H1 (cell line): ENCODE data around the gene ASTN2. TPM values are rescaled to one million over a fixed set of nuclear protein-coding genes. Genes with fewer than 3 reads are reported as not detected.

Experiments used
- CTCF ChIA-PET: fragments of 300-600 bp; sonication (Branson Sonifier 250); formaldehyde crosslinking; loops from one replicate; lab custom pipeline; 2021; ENCODE audit not compliant: partially characterized antibody; lab: Charles Lee
- POLR2A ChIA-PET: fragments of 300-600 bp; sonication (Branson Sonifier 250); formaldehyde crosslinking; loops from one replicate; lab custom pipeline; 2021; ENCODE audit warnings: inconsistent platforms; ENCODE audit not compliant: partially characterized antibody; lab: Charles Lee
- DNase-seq, 2 experiments: peaks; one replicate each; pipeline versions ENCODE4 v3.0.0 to v3.0.0-alpha.2; 2010 to 2022; ENCODE audit warnings: low spot score in 2 of 2, low read depth in 1 of 2, mixed read lengths in 1 of 2
- FAIRE-seq: peaks from 2 replicates; lab custom pipeline; 2011; peaks lifted over from hg19 to GRCh38; lab: Jason Lieb, UNC
- H2AFZ ChIP-seq: 2 replicates; pipeline ENCODE4 v1.8.1; 2012; ENCODE audit warnings: low read length, inconsistent platforms
- H2AK5ac ChIP-seq: 2 replicates; pipeline ENCODE4 v1.6.1; 2013; ENCODE audit warnings: low read depth, low read length
- H2BK120ac ChIP-seq: replicated peaks from 2 replicates; pipeline ENCODE3; 2013; ENCODE audit warnings: low read depth, low read length, inconsistent platforms
- H2BK12ac ChIP-seq: 2 replicates; pipeline ENCODE4 v1.6.1; 2013; ENCODE audit warnings: low read depth, low read length
- H2BK15ac ChIP-seq: 2 replicates; pipeline ENCODE4 v1.6.1; 2013; ENCODE audit warnings: low read length
- H2BK20ac ChIP-seq: 2 replicates; pipeline ENCODE4 v1.6.1; 2013; ENCODE audit warnings: low read length
- H2BK5ac ChIP-seq: 2 replicates; pipeline ENCODE4 v1.6.1; 2013; ENCODE audit warnings: low read depth, low read length
- H3K14ac ChIP-seq: 2 replicates; pipeline ENCODE4 v1.6.1; 2013; ENCODE audit warnings: inconsistent platforms; ENCODE audit not compliant: insufficient read length
- H3K18ac ChIP-seq: 2 replicates; pipeline ENCODE4 v1.6.1; 2013; ENCODE audit warnings: low read length; ENCODE audit errors: extremely low read depth
- H3K23ac ChIP-seq: 2 replicates; pipeline ENCODE4 v1.6.1; 2013; ENCODE audit warnings: inconsistent platforms; ENCODE audit not compliant: insufficient read length
- H3K23me2 ChIP-seq: 2 replicates; pipeline ENCODE4 v1.6.1; 2013; ENCODE audit warnings: low read depth, low read length
- H3K27ac ChIP-seq: 2 replicates; pipeline ENCODE4 v1.6.1; 2011; ENCODE audit warnings: low read depth, low read length, inconsistent platforms
- H3K27me3 ChIP-seq, 4 experiments: replicated peaks in 1 of 4; 1 replicate in 1 of 4; 2 replicates in 3 of 4; pipeline versions ENCODE4 v1.6.1 to v1.8.1; 2011 to 2013; ENCODE audit warnings: low read length in 3 of 4, mild to moderate bottlenecking in 3 of 4, inconsistent platforms in 2 of 4, mixed read lengths in 2 of 4, moderate library complexity in 1 of 4; ENCODE audit not compliant: control insufficient read depth in 3 of 4, insufficient read depth in 3 of 4; ENCODE audit errors: extremely low read depth in 1 of 4
- H3K36me3 ChIP-seq, 4 experiments: 2 replicates each; pipeline versions ENCODE4 v1.6.1 to v1.8.1; 2011 to 2013; ENCODE audit warnings: mild to moderate bottlenecking in 4 of 4, low read length in 3 of 4, moderate library complexity in 2 of 4, control low read depth in 1 of 4, inconsistent platforms in 1 of 4; ENCODE audit not compliant: insufficient read depth in 4 of 4, control insufficient read depth in 2 of 4
- H3K4ac ChIP-seq: replicated peaks from 2 replicates; pipeline ENCODE3; 2013; ENCODE audit warnings: low read length, low read depth, mixed read lengths, inconsistent platforms; ENCODE audit not compliant: insufficient read length
- H3K4me1 ChIP-seq, 4 experiments: replicated peaks in 1 of 4; 1 replicate in 1 of 4; 2 replicates in 3 of 4; pipeline versions ENCODE4 v1.6.1 to v1.8.1; 2011 to 2013; ENCODE audit warnings: low read length in 3 of 4, inconsistent platforms in 2 of 4, mixed read lengths in 1 of 4; ENCODE audit not compliant: insufficient read depth in 4 of 4, control insufficient read depth in 3 of 4
- H3K4me2 ChIP-seq, 2 experiments: 2 replicates each; pipeline versions ENCODE4 v1.6.1 to v1.8.1; 2011 to 2013; ENCODE audit warnings: low read depth in 2 of 2, low read length in 2 of 2, control low read depth in 1 of 2, inconsistent platforms in 1 of 2, mild to moderate bottlenecking in 1 of 2; ENCODE audit not compliant: insufficient read depth in 1 of 2
- H3K4me3 ChIP-seq, 4 experiments: fragments of 200-600, 300-600 bp in 1 of 4; sonication (generic), shearing (Covaris generic), sonication (Bioruptor Twin) in 1 of 4; 2 replicates each; pipeline versions ENCODE4 v1.5.1 to v1.8.1; 2011 to 2016; ENCODE audit warnings: low read length in 4 of 4, low read depth in 3 of 4, control low read depth in 2 of 4, inconsistent platforms in 2 of 4, mild to moderate bottlenecking in 2 of 4, mixed read lengths in 1 of 4, moderate library complexity in 1 of 4; ENCODE audit not compliant: insufficient read depth in 2 of 4; ENCODE audit errors: extremely low read depth in 1 of 4
- H3K56ac ChIP-seq: replicated peaks from 2 replicates; pipeline ENCODE3; 2013; ENCODE audit warnings: low read depth, mild to moderate bottlenecking, mixed read lengths, low read length, inconsistent platforms; ENCODE audit not compliant: insufficient read length
- H3K79me1 ChIP-seq: 2 replicates; pipeline ENCODE4 v1.6.1; 2013; ENCODE audit warnings: low read depth, low read length, control low read depth
- H3K79me2 ChIP-seq, 2 experiments: 2 replicates each; pipeline versions ENCODE4 v1.6.1 to v1.8.1; 2012 to 2013; ENCODE audit warnings: low read length in 2 of 2, mild to moderate bottlenecking in 2 of 2, inconsistent platforms in 1 of 2; ENCODE audit not compliant: insufficient read depth in 2 of 2, control insufficient read depth in 1 of 2
- H3K9ac ChIP-seq, 4 experiments: replicated peaks in 1 of 4; 1 replicate in 1 of 4; 2 replicates in 3 of 4; pipeline versions ENCODE4 v1.6.1 to v1.8.1; 2011 to 2013; ENCODE audit warnings: low read depth in 3 of 4, low read length in 3 of 4, control low read depth in 2 of 4, mild to moderate bottlenecking in 2 of 4, moderate library complexity in 2 of 4, inconsistent platforms in 1 of 4; ENCODE audit errors: extremely low read depth in 1 of 4
- H3K9me3 ChIP-seq, 2 experiments: 2 replicates each; pipeline versions ENCODE4 v1.6.1 to v1.8.1; 2012 to 2013; ENCODE audit warnings: mild to moderate bottlenecking in 2 of 2, moderate library complexity in 2 of 2, control low read depth in 1 of 2, inconsistent platforms in 1 of 2, low read depth in 1 of 2, low read length in 1 of 2, mixed read lengths in 1 of 2; ENCODE audit not compliant: insufficient read depth in 2 of 2
- H4K20me1 ChIP-seq, 2 experiments: replicated peaks in 1 of 2; 2 replicates each; pipeline versions ENCODE3 to v1.8.1; 2011 to 2013; ENCODE audit warnings: inconsistent platforms in 2 of 2, low read length in 2 of 2, mild to moderate bottlenecking in 1 of 2; ENCODE audit not compliant: insufficient read depth in 2 of 2, control insufficient read depth in 1 of 2
- H4K5ac ChIP-seq: 2 replicates; pipeline ENCODE4 v1.6.1; 2013; ENCODE audit warnings: low read length, low read depth, mixed read lengths, inconsistent platforms; ENCODE audit not compliant: insufficient read length
- H4K8ac ChIP-seq: 2 replicates; pipeline ENCODE4 v1.8.0; 2013; ENCODE audit warnings: mild to moderate bottlenecking, moderate library complexity, low read length, inconsistent platforms; ENCODE audit not compliant: insufficient read depth; ENCODE audit errors: extremely low read depth
- H4K91ac ChIP-seq: replicated peaks from 2 replicates; pipeline ENCODE3; 2013; ENCODE audit warnings: low read length, mixed read lengths, inconsistent platforms; ENCODE audit not compliant: insufficient read length
- ASH2L ChIP-seq: fragments of 200-600, 300-600 bp; sonication (generic); IDR thresholded peaks from one replicate; pipeline ENCODE4 v1.7.1; 2017; ENCODE audit warnings: low read length
- BACH1 ChIP-seq: IDR thresholded peaks from 2 replicates; pipeline ENCODE4 v1.6.1; 2012; ENCODE audit warnings: low read length, improper control_type of control experiment
- CBX5 ChIP-seq: fragments of 300-800, 300-1000 bp; sonication (generic); IDR thresholded peaks from 2 replicates; pipeline ENCODE4 v1.7.1; 2016; ENCODE audit warnings: antibody characterized with exemption, low read length, low read depth
- CHD1 ChIP-seq: IDR thresholded peaks from 2 replicates; pipeline ENCODE4 v1.6.1; 2012; ENCODE audit warnings: low read depth, low read length, improper control_type of control experiment
- CHD2 ChIP-seq: IDR thresholded peaks from 2 replicates; pipeline ENCODE4 v1.6.1; 2012; ENCODE audit warnings: low read length, improper control_type of control experiment
- HDAC6 ChIP-seq: IDR thresholded peaks from one replicate; pipeline ENCODE4 v1.7.1; 2012; ENCODE audit warnings: low read depth, mild to moderate bottlenecking, inconsistent platforms, low read length, moderate library complexity
- NANOG ChIP-seq: IDR thresholded peaks from 2 replicates; pipeline ENCODE4 v1.6.1; 2011; ENCODE audit warnings: low read length, low read depth, mild to moderate bottlenecking, inconsistent platforms; ENCODE audit not compliant: insufficient read depth, poor library complexity, severe bottlenecking
- NRF1 ChIP-seq: IDR thresholded peaks from 2 replicates; pipeline ENCODE4 v1.6.1; 2011; ENCODE audit warnings: mild to moderate bottlenecking, low read depth, low read length, improper control_type of control experiment
- POLR2AphosphoS5 ChIP-seq: IDR thresholded peaks from 2 replicates; pipeline ENCODE4 v1.6.1; 2011; ENCODE audit warnings: low read depth, low read length
- SAP30 ChIP-seq: fragments of 300-600 bp; sonication (generic); IDR thresholded peaks from 2 replicates; pipeline ENCODE4 v1.7.1; 2012; ENCODE audit warnings: low read length, moderate library complexity, mild to moderate bottlenecking, inconsistent platforms; ENCODE audit not compliant: insufficient read depth, insufficient replicate concordance
- SIX5 ChIP-seq: IDR thresholded peaks from 2 replicates; pipeline ENCODE4 v1.6.1; 2011; ENCODE audit warnings: mild to moderate bottlenecking, low read depth, low read length
- SP2 ChIP-seq: IDR thresholded peaks from 2 replicates; pipeline ENCODE4 v1.6.1; 2012; ENCODE audit warnings: mild to moderate bottlenecking, low read length, inconsistent platforms
- SRF ChIP-seq: IDR thresholded peaks from 2 replicates; pipeline ENCODE4 v1.6.1; 2011; ENCODE audit warnings: mild to moderate bottlenecking, low read depth, low read length, moderate library complexity
- TAF1 ChIP-seq: IDR thresholded peaks from 2 replicates; pipeline ENCODE4 v1.6.1; 2011; ENCODE audit warnings: mild to moderate bottlenecking, low read depth, low read length
- YY1 ChIP-seq: IDR thresholded peaks from 2 replicates; pipeline ENCODE4 v1.6.1; 2011; ENCODE audit warnings: low read depth, mild to moderate bottlenecking, low read length
- WGBS, 2 experiments: shearing (Covaris generic) in 1 of 2; methylation state at CpG; one replicate each; pipeline versions ENCODE4 v1.1.6 to v1.1.7; 2013 to 2015; ENCODE audit warnings: low lambda C conversion rate in 2 of 2, mixed read lengths in 2 of 2, inconsistent platforms in 1 of 2, low coverage in 1 of 2, missing lambda C conversion rate in 1 of 2; ENCODE audit not compliant: insufficient replicate concordance in 2 of 2, insufficient coverage in 1 of 2, insufficient read length in 1 of 2; ENCODE audit errors: extremely low coverage in 1 of 2, missing lambda C conversion rate in 1 of 2; 5-methylcytosine and 5-hydroxymethylcytosine counted together
- polyA plus RNA-seq, 7 experiments: library from polyadenylated mRNA; depleted of rRNA in 3 of 7; stranded (reverse) in 5 of 7; unstranded in 2 of 7; fragments of >200 nt in 5 of 7; fragments of 200-250 nt in 2 of 7; gene quantifications; 1 replicate in 5 of 7; 2 replicates in 1 of 7; 4 replicates in 1 of 7; pipeline versions ENCODE4 v1.2.1 to v1.2.3, GENCODE V29; 2011 to 2013; ENCODE audit warnings: missing spikeins in 2 of 7, mixed read lengths in 2 of 7
- total RNA-seq: library from RNA; stranded (reverse); fragmentation: NEBNext Ultra II Directional; extraction: Animal tissue kit (Norgen Biotek cat#: 25700); gene quantifications from 2 replicates; pipeline ENCODE4 v1.2.1, GENCODE V29; 2021
- TF ChIP-seq, protein P1 (sequence below): IDR thresholded peaks from 2 replicates; pipeline ENCODE4 v1.6.1; 2012; ENCODE audit warnings: inconsistent platforms

The ASTN2 gene
- total and polyA plus RNA-seq, 2 of the 8 experiments (the other 6 are each of a cell fraction or from before 2014, with no cell fraction given): 8.2 to 13.7 TPM

DNA sequence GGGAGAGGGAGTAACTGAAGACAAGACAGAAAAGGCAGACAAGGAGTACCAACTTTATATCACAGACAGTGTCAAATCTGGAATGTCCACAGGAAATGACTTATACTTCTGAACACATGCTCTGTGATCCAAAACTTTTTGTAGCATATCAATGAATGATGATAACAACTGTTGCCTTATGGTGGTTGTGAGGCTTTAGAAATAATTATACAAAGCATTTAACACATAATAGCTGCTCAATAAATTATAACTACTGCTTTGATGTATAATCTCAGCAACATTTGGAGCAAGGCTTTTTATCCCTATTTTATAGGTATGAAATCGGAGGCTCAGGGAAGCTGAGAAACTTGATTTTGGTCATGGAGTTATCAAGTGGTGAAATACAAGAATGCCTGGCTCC lies 3.3 kb upstream of the ASTN2 start:
- Histone ChIP-seq H2BK12ac (no peak overlapping the region), H3K36me3 (no peaks in the 10 kb centered on the region), H3K4me2 (no peak overlapping the region), H3K27me3 (peaks cover 16 to 44% (median 41%) of the 10 kb centered on the region in 4 experiments), H2AFZ (no peak overlapping the region), H3K27ac (no peak overlapping the region), H2BK120ac (no peak overlapping the region), H3K14ac (no peak overlapping the region), H3K79me2 (no peaks in the 10 kb centered on the region), H4K5ac (no peak overlapping the region), H2BK15ac (no peak overlapping the region), H3K23ac (no peak overlapping the region), H4K20me1 (peaks cover 0 to 2% of the 10 kb centered on the region in 2 experiments), H3K56ac (no peak overlapping the region), H3K4me3 (no peak overlapping the region), H3K9me3 (no peaks in the 10 kb centered on the region), H4K8ac (no peak overlapping the region), H2BK5ac (no peak overlapping the region), H4K91ac (no peak overlapping the region), H3K4me1 (peaks cover 0 to 7% (median 6%) of the 10 kb centered on the region in 4 experiments; a peak in 6 of 7 replicates), H3K79me1 (no peaks in the 10 kb centered on the region), H2BK20ac (no peak overlapping the region), H2AK5ac (no peak overlapping the region), H3K4ac (no peak overlapping the region), H3K9ac (no peak overlapping the region), H3K23me2 (peaks cover 12% of the 10 kb centered on the region), H3K18ac (no peak overlapping the region)
- CTCF ChIA-PET: no interaction called here
- POLR2A ChIA-PET: no interaction called here
- DNase-seq (no peak), FAIRE-seq (no peak)
- WGBS, 2 experiments: 76% methylated on average over 1 of the region's 1 CpG; no CpG with 5 or more reads in 1 of the 2 experiments
- TF ChIP-seq POLR2AphosphoS5 (no peak), CHD2 (no peak), ASH2L (no peak), YY1 (no peak), NRF1 (no peak), BACH1 (no peak), SAP30 (no peak), CBX5 (no peak), SRF (no peak), SP2 (no peak), TAF1 (no peak), CHD1 (no peak), NANOG (no peak), SIX5 (no peak), HDAC6 (no peak)
- TF ChIP-seq, protein P1, sequence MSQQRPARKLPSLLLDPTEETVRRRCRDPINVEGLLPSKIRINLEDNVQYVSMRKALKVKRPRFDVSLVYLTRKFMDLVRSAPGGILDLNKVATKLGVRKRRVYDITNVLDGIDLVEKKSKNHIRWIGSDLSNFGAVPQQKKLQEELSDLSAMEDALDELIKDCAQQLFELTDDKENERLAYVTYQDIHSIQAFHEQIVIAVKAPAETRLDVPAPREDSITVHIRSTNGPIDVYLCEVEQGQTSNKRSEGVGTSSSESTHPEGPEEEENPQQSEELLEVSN: no peak
